Astrocyte of the spinal cord (primary cell): Measurements from ENCODE around the gene PHF3.

Source experiments
- DNase-seq: peaks from one replicate; pipeline ENCODE4 v3.0.0; 2011; ENCODE audit warnings: low read depth, low spot score
- H3K4me3 ChIP-seq: 2 replicates; pipeline ENCODE4 v1.5.1; 2011; ENCODE audit warnings: low read depth, mild to moderate bottlenecking, low read length, moderate library complexity
- in situ Hi-C: cut with HindIII; loops from 2 replicates; pipeline ENCODE4 v1.10.0; 2017; ENCODE audit warnings: low sequenced_read_pairs
- TF ChIP-seq, protein P1 (sequence below): IDR thresholded peaks from 2 replicates; pipeline ENCODE4 v1.5.1; 2012; ENCODE audit warnings: low read depth, mild to moderate bottlenecking, low read length, inconsistent platforms

PHF3 gene

DNA sequence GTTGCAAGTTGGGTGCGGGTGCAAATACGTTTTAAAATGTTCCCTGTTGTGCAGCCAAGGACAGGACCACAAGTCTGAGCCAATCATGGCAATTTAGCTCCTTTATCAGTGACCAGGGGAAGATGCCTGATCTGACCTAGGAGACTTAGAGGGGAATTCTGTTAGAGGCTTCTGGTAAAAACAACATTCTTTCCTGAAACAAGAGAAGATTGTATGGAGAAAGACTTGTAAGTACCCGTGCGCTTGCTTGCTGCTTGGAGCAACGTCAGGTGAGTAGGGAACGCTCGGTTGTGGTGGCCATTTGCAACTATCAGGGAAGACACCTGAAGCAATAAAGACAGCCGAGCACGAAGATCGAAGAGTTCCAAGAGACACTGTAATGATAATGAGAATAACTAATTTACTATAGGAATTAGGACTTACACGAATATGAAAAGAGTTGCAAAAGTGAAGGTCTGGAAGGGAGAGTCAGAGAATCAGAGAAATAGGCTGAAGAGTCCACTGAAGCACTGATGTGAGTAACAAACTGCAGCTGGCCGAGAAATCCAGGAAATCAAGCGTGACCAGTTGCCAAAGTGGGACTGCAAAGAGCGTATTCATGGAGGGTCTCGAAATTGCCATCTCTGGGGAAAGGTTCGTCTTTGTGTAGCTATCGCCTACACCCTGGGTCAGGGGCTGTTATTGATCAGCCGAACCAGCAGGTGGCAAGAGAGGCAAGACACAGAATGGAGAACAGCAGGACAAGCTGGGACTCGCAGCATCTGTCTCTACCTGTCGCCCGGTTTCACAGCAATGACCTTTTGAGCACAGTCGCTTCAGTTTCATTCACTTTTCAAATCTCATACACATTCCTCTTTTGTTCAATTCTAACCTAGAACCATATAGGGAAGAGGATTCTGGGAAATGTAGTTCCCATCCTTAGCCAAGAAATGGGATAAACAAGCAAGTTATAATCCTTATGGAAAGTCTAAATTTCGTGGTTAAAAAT, 37.3 kb upstream of the PHF3 start:
- in situ Hi-C loops = no loop called here
- peak overlapping the region; percentile 62 for H3K4me3 ChIP-seq
- peak; percentile 71 for DNase-seq
- TF ChIP-seq, protein P1, sequence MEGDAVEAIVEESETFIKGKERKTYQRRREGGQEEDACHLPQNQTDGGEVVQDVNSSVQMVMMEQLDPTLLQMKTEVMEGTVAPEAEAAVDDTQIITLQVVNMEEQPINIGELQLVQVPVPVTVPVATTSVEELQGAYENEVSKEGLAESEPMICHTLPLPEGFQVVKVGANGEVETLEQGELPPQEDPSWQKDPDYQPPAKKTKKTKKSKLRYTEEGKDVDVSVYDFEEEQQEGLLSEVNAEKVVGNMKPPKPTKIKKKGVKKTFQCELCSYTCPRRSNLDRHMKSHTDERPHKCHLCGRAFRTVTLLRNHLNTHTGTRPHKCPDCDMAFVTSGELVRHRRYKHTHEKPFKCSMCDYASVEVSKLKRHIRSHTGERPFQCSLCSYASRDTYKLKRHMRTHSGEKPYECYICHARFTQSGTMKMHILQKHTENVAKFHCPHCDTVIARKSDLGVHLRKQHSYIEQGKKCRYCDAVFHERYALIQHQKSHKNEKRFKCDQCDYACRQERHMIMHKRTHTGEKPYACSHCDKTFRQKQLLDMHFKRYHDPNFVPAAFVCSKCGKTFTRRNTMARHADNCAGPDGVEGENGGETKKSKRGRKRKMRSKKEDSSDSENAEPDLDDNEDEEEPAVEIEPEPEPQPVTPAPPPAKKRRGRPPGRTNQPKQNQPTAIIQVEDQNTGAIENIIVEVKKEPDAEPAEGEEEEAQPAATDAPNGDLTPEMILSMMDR = peak; percentile 90

DNA sequence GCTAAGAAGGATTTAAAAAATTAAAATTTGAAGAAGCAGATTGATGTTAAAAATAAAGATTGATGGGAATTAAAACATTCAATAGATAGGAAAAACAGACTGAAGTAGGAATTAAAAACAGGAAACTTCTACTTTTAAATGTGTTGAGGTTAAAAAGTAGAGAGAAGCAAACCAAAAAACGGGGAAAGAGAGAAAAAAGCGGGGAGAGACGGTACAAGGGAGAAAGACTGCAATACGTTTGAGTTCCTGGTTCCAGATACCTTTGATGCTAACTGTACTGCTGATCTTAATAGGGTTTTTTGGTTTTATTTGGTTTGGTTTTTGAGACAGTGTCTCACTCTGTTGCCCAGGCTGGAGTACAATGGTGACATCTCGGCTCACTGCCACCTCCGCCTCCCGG, 36.4 kb upstream of the PHF3 start:
- TF ChIP-seq, protein P1 = no peak
- H3K4me3 ChIP-seq = no peak overlapping the region
- DNase-seq = no peak
- in situ Hi-C loops = no loop called here

DNA sequence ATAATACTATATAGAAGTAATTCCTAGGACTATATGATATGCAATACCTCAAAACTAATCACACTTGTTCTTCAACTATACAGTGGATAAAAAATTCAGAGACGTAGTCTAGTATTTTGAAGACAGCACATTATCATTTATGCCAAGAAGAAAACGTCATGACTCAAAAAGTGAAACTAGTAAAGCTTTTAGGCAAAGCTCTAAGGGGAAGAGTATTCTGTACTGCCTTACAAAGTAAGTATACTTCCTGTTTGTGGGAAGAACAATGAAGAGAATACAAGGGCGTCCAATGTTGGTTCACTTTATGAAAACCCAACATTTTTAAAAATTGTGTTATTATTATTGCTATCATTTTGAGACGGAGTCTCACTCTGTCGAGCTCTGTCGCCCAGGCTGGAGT, 35.5 kb upstream of the PHF3 start:
- DNase-seq = no peak
- in situ Hi-C loops = no loop called here

DNA sequence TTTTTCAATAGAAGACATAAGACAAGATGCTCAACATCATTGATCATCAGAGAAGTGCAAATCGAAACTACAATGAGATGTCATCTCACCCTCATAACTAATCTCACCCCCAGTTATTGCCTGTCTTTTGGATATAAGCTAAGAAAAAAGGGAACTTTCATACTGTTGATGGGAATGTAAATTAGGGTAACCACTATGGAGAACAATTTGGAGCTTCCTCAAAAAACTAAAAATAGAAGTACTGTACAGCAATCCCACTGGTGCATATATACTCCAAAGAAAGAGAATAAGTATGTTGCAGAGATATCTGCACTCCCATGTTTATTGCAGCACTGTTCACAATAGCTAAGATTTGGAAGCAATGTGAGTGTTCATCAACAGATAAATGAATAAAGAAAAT, 26.4 kb upstream of the PHF3 start:
- DNase-seq = no peak
- in situ Hi-C loops = no loop called here
- TF ChIP-seq, protein P1 = no peak
- H3K4me3 ChIP-seq = no peak overlapping the region

More for the DNA sequence above, 35.5 kb upstream of the PHF3 start:
- H3K4me3 ChIP-seq = no peak overlapping the region
- TF ChIP-seq, protein P1 = no peak

DNA sequence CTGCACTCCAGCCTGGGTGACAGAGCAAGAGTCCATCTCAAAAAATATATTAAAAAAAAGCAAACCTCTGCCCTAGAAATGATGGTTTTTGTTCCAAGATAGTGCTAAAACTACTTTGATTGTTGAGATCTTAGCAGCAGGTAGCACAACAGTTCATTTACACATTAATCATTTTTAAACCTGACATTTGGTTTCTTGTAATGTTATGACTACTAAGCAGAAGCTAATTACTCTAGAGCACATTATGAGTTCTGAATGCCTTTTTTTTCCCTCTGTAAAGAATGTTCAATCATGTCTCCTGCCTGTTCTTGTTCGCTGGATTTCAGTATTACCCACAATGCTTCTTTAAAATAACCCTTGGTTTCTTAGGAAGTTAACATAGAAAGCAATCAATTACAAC, 24.7 kb upstream of the PHF3 start:
- in situ Hi-C loops = no loop called here
- TF ChIP-seq, protein P1 = no peak
- DNase-seq = no peak
- no peak overlapping the region for H3K4me3 ChIP-seq

DNA sequence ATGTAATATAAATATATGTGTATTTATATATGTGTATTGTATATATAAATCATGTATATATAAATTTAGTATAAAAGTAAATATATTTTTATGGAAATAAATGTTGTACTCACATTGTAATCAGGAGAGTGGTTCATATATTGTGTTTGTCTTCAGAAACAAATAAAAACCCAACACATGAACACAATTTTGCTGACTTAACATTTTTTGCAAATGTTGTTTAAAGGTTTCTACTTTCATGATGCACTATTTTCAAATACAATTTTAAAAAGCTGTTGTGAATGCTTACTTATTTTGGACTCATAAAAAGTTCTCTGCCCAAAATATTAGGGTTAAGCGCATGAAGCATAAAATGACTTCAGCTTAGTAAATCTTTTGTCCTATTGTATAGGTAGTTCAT, 24.0 kb upstream of the PHF3 start:
- TF ChIP-seq, protein P1 = no peak
- in situ Hi-C loops = no loop called here
- H3K4me3 ChIP-seq = no peak overlapping the region
- DNase-seq = no peak
